GM18909 (cell line): ENCODE measurements around the gene CRELD1.
"Not testable (repeated sequence)": the region's sequence is repeated elsewhere in the genome, so short reads cannot be mapped to it uniquely, and the experiment has no call there.

Source experiments
- ATAC-seq: cut with Tn5 transposase; IDR thresholded peaks from one replicate; pipeline ENCODE4 v1.9.1; 2021; ENCODE audit warnings: mild to moderate bottlenecking; ENCODE audit not compliant: unreplicated experiment, poor library complexity

CRELD1 gene, protein sequence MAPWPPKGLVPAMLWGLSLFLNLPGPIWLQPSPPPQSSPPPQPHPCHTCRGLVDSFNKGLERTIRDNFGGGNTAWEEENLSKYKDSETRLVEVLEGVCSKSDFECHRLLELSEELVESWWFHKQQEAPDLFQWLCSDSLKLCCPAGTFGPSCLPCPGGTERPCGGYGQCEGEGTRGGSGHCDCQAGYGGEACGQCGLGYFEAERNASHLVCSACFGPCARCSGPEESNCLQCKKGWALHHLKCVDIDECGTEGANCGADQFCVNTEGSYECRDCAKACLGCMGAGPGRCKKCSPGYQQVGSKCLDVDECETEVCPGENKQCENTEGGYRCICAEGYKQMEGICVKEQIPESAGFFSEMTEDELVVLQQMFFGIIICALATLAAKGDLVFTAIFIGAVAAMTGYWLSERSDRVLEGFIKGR

DNA sequence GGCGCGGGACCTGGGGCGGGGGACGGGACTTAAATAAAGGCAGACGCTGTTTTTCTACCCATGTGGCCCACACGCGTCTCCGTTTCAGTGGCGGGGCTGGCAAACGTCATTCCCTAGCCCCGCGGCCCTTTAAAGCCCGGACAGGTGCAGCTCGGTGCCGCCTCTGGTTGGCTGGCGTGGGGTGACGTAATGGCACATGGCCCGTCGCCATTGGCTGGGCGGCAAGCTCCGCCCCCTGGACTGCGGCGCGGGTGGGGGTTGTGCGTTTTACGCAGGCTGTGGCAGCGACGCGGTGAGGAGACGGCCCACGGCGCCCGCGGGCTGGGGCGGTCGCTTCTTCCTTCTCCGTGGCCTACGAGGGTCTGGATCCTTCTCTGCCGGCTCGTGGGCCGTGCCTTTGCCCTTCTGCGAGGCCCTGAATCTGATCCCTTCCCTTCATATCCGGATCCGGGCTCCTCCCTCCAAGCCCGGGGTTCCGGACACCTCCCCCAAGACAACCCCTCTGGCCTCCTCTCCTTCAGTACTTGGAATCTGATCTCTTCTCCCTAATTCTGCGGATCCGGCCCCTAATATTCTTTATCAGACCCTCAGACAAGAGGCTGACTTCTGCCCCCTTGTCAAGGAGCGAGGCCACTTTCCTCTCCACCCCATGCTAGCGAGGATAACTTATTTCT, at the start of gene CRELD1:
Gene CRELD1 (plus strand): TSS at position 274 of the 674 bp plus-strand sequence. CDS start 605 bp downstream, outside the sequence.
- ATAC-seq, result peak; percentile 88

DNA sequence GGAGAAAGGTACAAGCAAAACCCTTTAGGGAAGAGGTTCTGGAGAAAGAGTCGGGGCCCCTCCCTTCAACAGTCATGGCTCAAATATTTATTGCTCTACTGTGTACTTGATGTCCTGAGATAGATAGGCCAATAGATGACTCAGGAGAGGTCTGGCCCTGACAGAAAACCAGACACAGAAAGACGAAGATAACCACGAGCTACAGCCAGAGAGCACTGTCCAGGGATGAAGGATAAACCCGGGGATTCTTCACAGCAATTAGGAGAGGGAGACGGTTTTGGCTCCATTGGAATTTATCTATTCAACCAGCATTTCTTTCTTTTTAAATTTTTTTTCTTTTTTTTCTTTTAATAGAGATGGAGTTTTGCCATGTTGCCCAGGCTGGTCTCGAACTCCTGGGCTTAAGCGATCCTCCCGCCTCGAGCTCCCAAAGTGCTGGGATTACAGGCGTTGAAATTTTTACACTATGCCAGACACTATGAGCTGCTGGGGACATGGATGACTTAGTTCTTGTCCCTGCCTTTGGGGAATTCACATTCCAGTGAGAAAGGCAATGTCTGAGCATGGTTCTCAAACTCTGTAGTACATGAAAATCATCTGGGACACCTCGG, 49.0 kb upstream of the CRELD1 start:
- ATAC-seq, result no peak

DNA sequence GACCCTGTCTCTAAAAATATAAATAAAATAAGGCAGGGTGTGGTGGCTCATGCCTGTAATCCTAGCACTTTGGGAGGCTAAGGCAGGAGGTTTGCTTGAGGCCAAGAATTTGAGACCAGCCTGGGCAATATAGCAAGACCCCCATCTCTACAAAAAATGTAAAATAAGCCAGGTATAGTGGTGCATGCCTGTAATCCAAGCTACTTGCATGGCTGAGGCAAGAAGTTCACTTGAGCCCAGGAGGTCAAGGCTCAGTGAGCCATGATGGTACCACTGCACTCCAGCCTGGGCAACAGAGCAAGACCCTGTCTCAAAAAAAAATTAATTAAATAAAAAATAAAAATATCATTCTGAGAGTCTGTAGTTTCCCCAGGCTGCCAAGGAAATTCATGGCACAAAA, 47.3 kb upstream of the CRELD1 start:
- no peak for ATAC-seq

DNA sequence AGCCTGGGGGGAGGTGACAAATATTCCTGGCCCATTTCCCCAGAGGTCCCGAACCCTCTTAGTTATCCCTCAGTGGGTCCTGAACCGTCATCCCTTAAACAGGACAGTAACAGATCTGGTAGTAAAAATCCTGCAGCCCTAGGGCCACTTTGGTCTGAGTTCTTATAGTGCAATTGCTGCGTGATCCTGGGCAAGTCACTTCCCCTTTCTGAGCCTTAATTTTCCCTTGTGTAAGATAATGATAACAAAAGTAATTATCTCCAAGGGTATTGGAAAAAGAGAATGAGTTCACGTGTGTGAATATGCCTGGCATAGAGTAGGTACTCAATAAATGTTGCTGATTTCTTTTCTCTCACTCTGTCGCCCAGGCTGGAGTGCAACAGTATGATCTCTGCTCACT, 46.2 kb upstream of the CRELD1 start:
- ATAC-seq, result no peak

DNA sequence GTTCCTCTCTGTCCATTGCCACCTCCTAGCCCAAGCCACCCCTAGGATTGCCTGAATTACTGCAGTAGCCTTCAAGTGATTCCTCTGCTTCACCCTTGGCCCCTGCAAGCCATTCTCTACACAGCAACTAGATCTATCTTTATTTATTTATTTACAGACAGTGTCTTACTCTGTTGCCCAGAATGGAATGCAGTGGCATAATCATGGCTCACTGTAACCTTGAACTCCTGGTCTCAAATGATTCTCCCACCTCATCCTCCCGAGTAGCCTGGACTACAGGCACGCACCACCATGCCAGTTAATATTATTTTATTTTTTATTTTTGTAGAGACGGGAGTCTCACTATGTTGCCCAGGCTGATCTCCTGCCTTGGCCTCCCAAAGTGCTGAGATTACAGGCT, 45.1 kb upstream of the CRELD1 start:
- ATAC-seq, result no peak

DNA sequence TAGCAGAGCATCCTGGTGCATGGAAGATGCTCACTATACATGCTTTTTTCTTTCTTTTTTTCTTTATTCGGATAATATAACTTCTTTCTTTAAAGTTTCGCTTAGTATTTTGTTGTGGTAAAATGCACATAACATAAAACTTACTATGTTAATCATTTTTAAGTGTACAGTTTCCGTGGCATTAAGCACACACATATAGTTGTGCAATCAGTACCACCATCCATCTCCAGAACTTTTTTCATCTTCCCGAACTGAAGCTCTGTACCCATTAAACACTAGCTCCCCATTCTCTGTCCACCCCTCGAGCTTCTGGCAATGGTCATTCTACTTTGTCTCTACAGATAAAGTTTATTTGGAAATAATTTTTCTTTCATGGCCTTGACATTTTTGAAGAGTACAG, 44.2 kb upstream of the CRELD1 start:
- ATAC-seq, result no peak

DNA sequence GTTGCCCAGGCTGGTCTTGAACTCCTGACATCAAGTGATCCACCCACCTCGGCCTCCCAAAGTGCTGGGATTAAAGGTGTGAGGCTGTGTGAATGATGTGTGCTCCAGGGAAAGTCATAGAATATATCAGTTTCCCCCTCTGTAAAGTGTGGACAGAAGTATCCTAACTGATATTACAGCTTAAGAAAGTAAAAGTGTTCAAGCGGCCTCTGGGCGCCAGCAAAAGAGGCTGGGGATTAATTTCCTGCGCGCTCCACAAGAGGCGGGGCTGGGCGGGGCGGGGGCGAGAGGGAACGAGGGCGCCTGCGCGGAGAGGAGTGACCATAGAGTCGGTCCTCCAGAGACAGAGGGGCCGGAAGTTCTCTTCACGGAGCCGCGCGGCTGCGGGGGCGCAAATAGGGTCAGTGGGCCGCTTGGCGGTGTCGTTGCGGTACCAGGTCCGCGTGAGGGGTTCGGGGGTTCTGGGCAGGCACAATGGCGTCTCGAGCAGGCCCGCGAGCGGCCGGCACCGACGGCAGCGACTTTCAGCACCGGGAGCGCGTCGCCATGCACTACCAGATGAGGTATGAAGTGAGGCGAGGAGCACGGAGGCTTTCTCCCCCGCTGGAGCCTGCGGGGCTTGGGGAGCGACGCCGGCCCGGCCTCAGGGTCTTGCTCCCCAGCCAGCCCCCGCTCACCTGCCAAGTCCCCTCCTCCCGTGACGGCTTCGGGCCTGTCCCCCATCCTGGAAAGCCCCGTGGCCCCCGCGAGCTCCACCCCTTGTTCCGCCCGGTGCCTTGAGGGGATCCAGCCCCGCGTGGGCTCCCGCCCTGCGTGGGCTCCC, 43.2 kb upstream of the CRELD1 start, which contains the start of gene JAGN1:
Gene JAGN1 (plus strand): TSS at position 362 of the 823 bp plus-strand sequence. CDS start 113 bp downstream, at position 475.
- ATAC-seq, result peak; percentile 78

DNA sequence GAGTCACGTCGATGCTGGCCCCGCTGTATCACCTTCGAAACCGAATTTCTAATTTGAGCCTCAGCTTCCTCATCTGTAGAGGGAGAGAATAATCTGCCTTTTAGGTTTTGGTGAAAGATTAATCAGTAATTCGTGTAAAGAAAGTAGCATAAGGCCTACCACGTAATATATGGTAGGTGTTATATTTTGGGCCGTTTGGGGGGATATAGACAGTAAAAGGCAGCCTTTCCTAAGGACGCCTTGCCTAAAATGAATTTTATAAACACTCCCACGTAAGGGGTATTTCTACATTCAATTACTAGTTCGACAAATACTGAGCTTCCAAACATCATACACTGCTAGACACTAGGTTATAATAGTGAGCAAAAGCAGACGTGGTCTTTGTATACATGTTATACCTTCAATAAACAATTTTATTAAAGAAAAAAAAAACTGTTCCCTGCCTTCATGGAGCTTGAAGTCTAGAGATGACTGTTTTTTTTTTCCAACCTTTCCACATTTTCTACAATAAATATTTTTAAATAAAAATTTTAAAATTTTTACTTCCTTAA, 42.5 kb upstream of the CRELD1 start:
- ATAC-seq, result peak; percentile 1

DNA sequence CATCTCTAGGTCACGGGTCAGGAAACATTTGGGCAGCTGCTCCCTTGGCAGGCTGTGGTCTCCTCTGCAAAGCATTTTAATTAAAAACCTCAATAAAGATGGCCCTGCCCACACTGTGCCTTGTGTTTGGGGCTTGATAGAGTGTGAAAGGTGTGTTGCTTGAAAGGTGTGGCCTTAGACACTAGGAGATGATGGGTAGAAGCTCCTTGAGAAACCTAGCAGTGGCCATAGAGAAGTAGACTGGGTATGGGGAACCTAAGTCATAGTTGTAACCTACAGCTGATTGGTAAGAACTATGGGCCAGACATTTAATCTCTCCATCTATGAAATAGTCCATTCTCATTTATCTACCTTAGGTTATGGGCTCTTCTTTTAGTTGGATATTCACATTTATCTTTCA, 39.9 kb upstream of the CRELD1 start:
- no peak for ATAC-seq

DNA sequence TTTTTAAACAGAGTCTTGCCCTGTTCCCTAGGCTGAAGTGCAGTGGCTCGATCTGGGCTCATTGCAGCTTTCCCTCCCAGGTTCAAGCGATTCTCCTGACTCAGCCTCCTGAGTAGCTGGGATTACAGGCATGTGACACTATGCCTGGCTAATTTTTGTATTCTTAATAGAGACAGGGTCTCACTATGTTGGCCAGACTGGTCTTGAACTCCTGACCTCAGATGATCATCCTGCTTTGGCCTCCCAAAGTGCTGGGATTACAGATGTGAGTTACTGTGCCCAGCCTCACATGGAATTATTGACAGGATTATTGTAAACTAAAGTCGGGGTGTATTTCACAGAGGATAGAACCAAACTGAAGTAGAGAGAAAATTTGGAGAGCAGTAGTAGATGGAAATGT, 37.9 kb upstream of the CRELD1 start:
- ATAC-seq, result not testable (repeated sequence)

DNA sequence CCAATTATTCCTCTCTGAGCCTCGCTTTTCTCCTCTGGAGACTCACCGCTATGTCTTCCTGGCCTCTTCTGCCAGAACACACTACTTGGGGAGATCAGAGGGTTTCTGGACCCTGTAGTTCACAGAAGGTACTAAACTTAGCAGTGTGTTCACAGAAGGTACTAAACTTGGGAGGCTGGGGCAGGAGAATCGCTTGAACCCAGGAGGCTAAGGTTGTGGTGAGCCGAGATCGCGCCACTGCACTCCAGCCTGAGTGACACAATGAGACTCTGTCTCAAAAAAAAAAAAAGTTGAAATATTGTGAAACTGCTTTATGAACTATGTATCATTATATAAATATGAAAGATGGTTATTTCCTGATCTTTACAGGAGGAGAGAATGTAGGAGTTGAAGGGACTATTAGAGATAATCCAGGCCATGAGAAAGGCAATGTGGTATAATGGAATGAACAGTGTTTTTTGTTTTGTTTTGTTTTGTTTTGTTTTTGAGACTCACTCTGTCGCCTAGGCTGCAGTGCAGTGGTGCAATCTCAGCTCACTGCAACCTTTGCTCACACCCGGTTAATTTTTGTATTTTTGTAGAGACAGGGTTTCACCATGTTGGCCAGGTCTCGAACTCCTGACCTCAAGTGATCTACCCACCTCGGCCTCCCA, 36.8 kb upstream of the CRELD1 start:
- not testable (repeated sequence) for ATAC-seq

DNA sequence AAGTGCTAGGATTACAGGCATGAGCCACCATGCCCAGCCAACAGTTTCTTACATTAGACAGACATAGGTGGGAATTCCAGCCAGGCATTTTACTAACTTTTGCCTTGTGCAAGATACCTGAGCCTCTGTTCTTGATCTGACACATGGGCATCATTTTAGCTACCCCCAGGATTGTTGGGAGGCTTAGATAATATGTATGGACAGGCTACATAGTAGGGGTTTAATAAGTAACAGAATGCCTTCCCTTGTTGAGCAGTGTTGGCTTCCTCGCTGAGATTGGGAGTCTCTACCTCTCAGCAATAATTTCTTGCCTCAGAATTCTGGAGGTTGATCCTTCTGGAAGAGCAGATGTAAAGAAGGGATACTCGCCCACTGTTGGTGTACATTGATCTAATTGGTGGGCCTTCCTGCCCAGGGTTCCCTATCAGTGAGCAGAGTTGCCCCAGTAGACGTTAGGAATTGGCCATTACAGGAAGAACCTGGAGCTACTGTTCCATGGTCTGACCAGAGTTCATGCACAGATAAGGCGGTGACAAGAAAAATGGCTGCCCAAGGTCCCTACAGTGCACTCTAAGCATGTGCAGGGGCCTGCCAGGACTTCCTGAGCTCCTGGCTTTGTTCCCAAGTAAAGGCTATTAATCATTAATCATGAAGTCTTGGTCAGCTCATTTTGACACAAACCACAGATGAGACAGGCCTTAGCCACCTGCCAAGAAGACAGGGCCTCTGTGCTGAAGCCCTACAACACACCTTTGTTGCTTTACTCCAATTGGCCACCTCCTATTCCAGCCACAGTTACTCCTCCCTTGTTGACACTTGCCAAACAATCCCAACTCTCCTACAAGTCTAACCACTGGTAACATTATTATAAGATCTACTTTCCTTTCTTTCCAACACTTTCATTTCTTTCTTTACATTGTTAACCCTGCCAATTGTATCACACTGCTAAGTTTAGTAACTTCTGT, 35.9 kb upstream of the CRELD1 start:
- ATAC-seq, result peak; percentile 57

DNA sequence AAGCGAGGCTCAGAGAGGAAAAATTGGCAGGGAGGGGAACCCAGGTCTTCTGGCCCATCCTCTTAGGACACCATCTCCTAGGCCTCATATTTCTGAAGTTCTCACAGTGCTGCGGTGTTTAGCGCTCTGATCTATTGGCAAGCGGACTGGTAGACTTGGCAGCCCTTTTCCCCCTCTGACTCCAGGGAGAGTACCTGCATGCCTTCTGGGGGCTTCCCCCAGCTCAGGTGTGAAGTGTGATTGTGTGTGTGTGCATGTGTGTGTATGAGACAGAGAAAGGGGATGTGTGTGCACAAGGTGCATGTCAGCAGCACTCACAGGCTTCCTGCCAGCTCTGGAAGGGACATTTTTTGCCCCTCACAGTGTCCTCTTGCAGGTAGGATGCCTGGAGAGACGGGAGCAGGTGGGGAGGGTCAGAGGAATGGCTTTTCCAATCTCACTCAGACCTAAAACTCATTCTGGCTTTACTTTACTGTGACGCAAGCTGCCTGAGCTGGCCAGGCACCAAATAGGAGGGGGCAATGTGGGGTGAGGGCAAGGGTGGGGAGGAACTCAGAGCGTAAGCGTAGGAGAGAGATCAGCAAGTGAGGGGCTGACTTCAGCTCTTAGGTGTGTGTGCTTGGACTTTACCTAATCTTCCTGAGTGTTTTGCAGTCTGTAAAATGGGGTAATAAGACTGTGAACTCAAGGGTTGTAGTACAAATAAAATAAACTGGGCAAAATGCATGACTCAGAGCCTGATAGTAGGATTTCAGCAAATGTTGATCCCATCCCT, 35.0 kb upstream of the CRELD1 start:
- no peak for ATAC-seq

DNA sequence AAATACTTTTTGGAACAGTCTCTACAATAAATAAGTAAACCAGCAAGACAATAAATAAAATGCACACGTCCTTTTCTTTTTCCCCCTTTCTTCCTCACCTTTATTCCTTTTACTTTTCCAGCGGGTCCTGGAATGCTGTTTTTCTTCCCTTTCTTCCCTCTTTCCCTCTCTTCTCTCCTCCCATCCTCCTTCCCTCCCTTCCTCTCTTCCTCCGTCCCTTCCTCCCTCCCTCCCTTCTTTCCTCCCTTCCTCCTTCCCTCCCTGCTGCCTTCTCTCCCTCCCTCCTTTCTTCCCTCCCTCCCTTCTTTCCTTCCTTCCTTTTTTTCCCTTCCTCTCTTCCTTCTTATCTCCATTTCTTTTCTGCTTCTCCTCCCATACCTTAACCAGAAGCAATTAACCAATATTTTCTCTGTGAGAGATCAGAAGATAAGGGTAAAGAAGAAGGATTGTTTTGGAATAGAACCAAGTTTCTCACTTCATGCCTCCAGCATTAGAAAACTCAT, 34.3 kb upstream of the CRELD1 start:
- ATAC-seq, result no peak

DNA sequence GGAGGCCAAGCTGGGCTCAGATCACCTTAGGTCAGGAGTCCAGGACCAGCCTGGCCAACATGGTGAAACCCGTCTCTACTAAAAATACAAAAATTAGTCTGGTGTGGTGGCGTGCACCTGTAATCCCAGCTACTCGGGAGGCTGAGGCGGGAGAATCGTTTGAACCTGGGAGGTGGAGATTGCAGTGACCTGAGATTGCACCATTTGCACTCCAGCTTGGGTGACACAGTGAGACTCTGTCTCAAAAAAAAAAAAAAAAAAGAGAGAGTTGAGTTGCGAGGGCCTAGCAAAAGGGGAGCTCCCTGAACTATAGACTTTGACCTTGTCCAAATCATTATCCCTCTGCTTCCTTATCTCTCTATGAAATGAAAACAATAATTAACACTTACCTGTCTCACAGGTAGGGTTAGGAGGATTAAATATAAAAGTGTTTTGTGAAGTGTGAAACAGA, 32.6 kb upstream of the CRELD1 start:
- not testable (repeated sequence) for ATAC-seq

DNA sequence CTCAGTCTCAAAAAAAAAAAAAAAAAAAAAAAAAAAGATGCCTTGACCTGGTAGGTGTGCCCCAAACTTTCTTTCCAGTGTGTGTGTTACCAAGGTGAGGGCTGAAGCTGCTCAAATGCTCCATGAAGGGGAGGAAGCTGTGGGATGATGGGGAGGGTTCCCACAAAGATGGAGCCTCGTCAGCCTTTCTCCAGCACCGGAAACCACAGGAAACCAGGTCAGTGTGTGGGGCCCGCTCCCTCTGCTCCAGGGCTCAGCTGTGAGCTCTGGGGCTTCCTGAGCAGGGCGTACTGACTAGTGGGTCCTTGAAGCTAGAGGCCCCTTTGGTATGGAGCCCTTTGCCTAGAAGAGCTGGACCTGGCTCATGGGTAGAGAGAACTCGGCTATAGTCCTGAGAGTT, 31.7 kb upstream of the CRELD1 start:
- no peak for ATAC-seq
